HCT116 (cell line): Measurements from ENCODE around the gene LY9. TPM values are rescaled to one million over a fixed set of nuclear protein-coding genes. Genes with fewer than 3 reads are reported as not detected.

Experiments
- ATAC-seq: fragments of 200-7000 bp; cut with Tn5 transposase; 2 replicates; pipeline ENCODE4 v1.9.1; 2020; ENCODE audit warnings: mild to moderate bottlenecking, moderate library complexity
- BruUV-seq: library from RNA; stranded (reverse); fragments of 400-500 nt; replicated peaks from 2 replicates; lab custom pipeline; 2021; lab: Mats Ljungman, UMichigan
- CTCF ChIA-PET: fragments of 300-600 bp; sonication (Branson Sonifier 250); formaldehyde crosslinking; loops from one replicate; lab custom pipeline; 2021; ENCODE audit warnings: antibody characterized with exemption; lab: Charles Lee
- POLR2A ChIA-PET: fragments of 300-600, 350-600 bp; sonication (Branson Sonifier 250); formaldehyde crosslinking; loops from one replicate; lab custom pipeline; 2021; ENCODE audit warnings: antibody characterized with exemption; lab: Charles Lee
- RAD21 ChIA-PET, 2 experiments: fragments of 300-600 bp; sonication (Branson Sonifier 250); formaldehyde crosslinking; loops; one replicate each; lab custom pipeline; 2023; ENCODE audit warnings: low total read pairs in 2 of 2; ENCODE audit not compliant: uncharacterized antibody in 2 of 2, unreplicated experiment in 2 of 2, low non-redundant PET in 1 of 2; lab: Charles Lee
- DNase-seq: peaks from one replicate; pipeline ENCODE4 v3.0.0-alpha.2; 2010; ENCODE audit warnings: low read depth, low spot score
- H2AFZ ChIP-seq: fragments of 200-600 bp; shearing (Covaris generic), sonication (generic); 2 replicates; pipeline ENCODE4 v1.6.1; 2017; ENCODE audit warnings: low read depth, mixed run types, mixed read lengths, antibody characterized with exemption, low read length; ENCODE audit not compliant: poor library complexity, severe bottlenecking
- H3K27ac ChIP-seq: 2 replicates; pipeline ENCODE4 v1.5.1; 2012; ENCODE audit warnings: low read depth, low read length
- H3K27me3 ChIP-seq: fragments of 200-600 bp; sonication (generic); 2 replicates; pipeline ENCODE4 v1.6.1; 2016; ENCODE audit warnings: mixed run types, low read length, mixed read lengths; ENCODE audit not compliant: insufficient read depth
- H3K36me3 ChIP-seq, 2 experiments: fragments of 200-500 bp in 1 of 2; fragments of 200-600 bp in 1 of 2; sonication (Bioruptor generic) in 1 of 2; sonication (generic) in 1 of 2; 2 replicates each; pipeline versions ENCODE4 v1.5.1 to v1.6.1; 2014 to 2016; ENCODE audit warnings: low read length in 2 of 2, inconsistent platforms in 1 of 2, mixed read lengths in 1 of 2, mixed run types in 1 of 2; ENCODE audit not compliant: insufficient read depth in 2 of 2, control insufficient read depth in 1 of 2
- H3K4me1 ChIP-seq, 2 experiments: fragments of 200-600 bp in 1 of 2; sonication (generic) in 1 of 2; 2 replicates each; pipeline versions ENCODE4 v1.5.1 to v1.6.1; 2012 to 2017; ENCODE audit warnings: low read length in 2 of 2, inconsistent platforms in 1 of 2, mild to moderate bottlenecking in 1 of 2, mixed read lengths in 1 of 2, mixed run types in 1 of 2, moderate library complexity in 1 of 2; ENCODE audit not compliant: insufficient read depth in 2 of 2, control insufficient read depth in 1 of 2
- H3K4me2 ChIP-seq: fragments of 200-600 bp; sonication (generic); 2 replicates; pipeline ENCODE4 v1.6.1; 2017; ENCODE audit warnings: mixed run types, low read length, mixed read lengths
- H3K4me3 ChIP-seq, 2 experiments: fragments of 200-600 bp in 1 of 2; sonication (generic) in 1 of 2; replicated peaks in 1 of 2; 2 replicates each; pipeline ENCODE4 v1.5.1; 2011 to 2016; ENCODE audit warnings: low read length in 2 of 2, control low read depth in 1 of 2, low read depth in 1 of 2, mild to moderate bottlenecking in 1 of 2, mixed read lengths in 1 of 2, mixed run types in 1 of 2
- H3K79me2 ChIP-seq: fragments of 200-600 bp; sonication (generic); 2 replicates; pipeline ENCODE4 v1.6.1; 2017; ENCODE audit warnings: mild to moderate bottlenecking, mixed run types, low read length, moderate library complexity, mixed read lengths; ENCODE audit not compliant: insufficient read depth
- H3K9ac ChIP-seq: fragments of 200-600 bp; sonication (generic); 2 replicates; pipeline ENCODE4 v1.6.1; 2016; ENCODE audit warnings: low read length, mixed read lengths
- H3K9me2 ChIP-seq: fragments of 200-600 bp; sonication (generic), shearing (Covaris generic); 2 replicates; pipeline ENCODE4 v1.6.1; 2017; ENCODE audit warnings: mixed run types, mild to moderate bottlenecking, moderate library complexity; ENCODE audit not compliant: insufficient read depth
- H3K9me3 ChIP-seq, 2 experiments: fragments of 200-500 bp in 1 of 2; fragments of 200-600 bp in 1 of 2; sonication (Bioruptor generic) in 1 of 2; sonication (generic) in 1 of 2; 2 replicates each; pipeline ENCODE4 v1.6.1; 2014 to 2017; ENCODE audit warnings: low read length in 2 of 2, mixed read lengths in 2 of 2, inconsistent platforms in 1 of 2, low read depth in 1 of 2, mild to moderate bottlenecking in 1 of 2, mixed run types in 1 of 2, moderate library complexity in 1 of 2; ENCODE audit not compliant: control insufficient read depth in 1 of 2, insufficient read depth in 1 of 2
- H4K20me1 ChIP-seq: fragments of 200-600 bp; sonication (generic), shearing (Covaris generic); 2 replicates; pipeline ENCODE4 v1.6.1; 2017; ENCODE audit warnings: mixed run types, mild to moderate bottlenecking, moderate library complexity; ENCODE audit not compliant: insufficient read depth
- CEBPB ChIP-seq: IDR thresholded peaks from 2 replicates; pipeline ENCODE4 v1.6.1; 2012; ENCODE audit warnings: low read depth
- EZH2 ChIP-seq: fragments of 200-600 bp; sonication (generic); IDR thresholded peaks from 2 replicates; pipeline ENCODE4 v1.6.1; 2017; ENCODE audit warnings: antibody characterized with exemption, mixed run types
- EZH2phosphoT487 ChIP-seq: fragments of 200-600 bp; IDR thresholded peaks from 2 replicates; pipeline ENCODE4 v1.6.1; 2018; ENCODE audit warnings: antibody characterized with exemption, borderline replicate concordance
- JUND ChIP-seq: IDR thresholded peaks from 2 replicates; pipeline ENCODE4 v1.6.1; 2012
- POLR2AphosphoS5 ChIP-seq: IDR thresholded peaks from 2 replicates; pipeline ENCODE4 v1.6.1; 2011; ENCODE audit warnings: mild to moderate bottlenecking, low read depth, low read length, moderate library complexity
- REST ChIP-seq: IDR thresholded peaks from 2 replicates; pipeline ENCODE4 v1.6.1; 2012; ENCODE audit warnings: low read depth
- SIN3A ChIP-seq: IDR thresholded peaks from 2 replicates; pipeline ENCODE4 v1.6.1; 2012; ENCODE audit warnings: low read depth
- SP1 ChIP-seq: IDR thresholded peaks from 2 replicates; pipeline ENCODE4 v1.6.1; 2012; ENCODE audit warnings: low read depth
- YY1 ChIP-seq: IDR thresholded peaks from 2 replicates; pipeline ENCODE4 v1.6.1; 2011; ENCODE audit warnings: low read length, low read depth, moderate library complexity, mild to moderate bottlenecking; ENCODE audit not compliant: insufficient replicate concordance; ENCODE audit errors: extremely low read depth
- ZFX ChIP-seq: fragments of 450-650 bp; IDR thresholded peaks from 2 replicates; pipeline ENCODE4 v1.6.1; 2017
- ZNF274 ChIP-seq: fragments of 200-500 bp; sonication (Bioruptor generic); IDR thresholded peaks from 2 replicates; pipeline ENCODE4 v1.6.1; 2014; ENCODE audit warnings: mild to moderate bottlenecking, low read depth, low read length, inconsistent platforms
- intact Hi-C: fragments of 100-400 bp; cut with micrococcal nuclease; formaldehyde crosslinking; loops from 2 replicates; pipeline ENCODE4 v1.10.0; 2022
- total RNA-seq: library from RNA; stranded (reverse); gene quantifications from one replicate; pipeline ENCODE4 v1.2.1, GENCODE V29; 2021; ENCODE audit not compliant: unreplicated experiment
- TF ChIP-seq, protein P1 (sequence below): IDR thresholded peaks from 2 replicates; pipeline ENCODE4 v1.6.1; 2012

LY9 gene
- total RNA-seq, 1 experiment from 2014 or later: 0.22 TPM

GRCh38 chr1:160789051-160789701 is 6.8 kb upstream of the LY9 start:
- Histone ChIP-seq H3K27me3 (no peaks in the 10 kb centered on the region), H2AFZ (no peak overlapping the region), H3K4me3 (no peak overlapping the region)
- RAD21 ChIA-PET: no interaction called here
- TF ChIP-seq ZFX: no peak
- no peak for TF ChIP-seq SP1
- TF ChIP-seq REST: no peak
- TF ChIP-seq, protein P1, sequence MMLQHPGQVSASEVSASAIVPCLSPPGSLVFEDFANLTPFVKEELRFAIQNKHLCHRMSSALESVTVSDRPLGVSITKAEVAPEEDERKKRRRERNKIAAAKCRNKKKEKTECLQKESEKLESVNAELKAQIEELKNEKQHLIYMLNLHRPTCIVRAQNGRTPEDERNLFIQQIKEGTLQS: no peak
- TF ChIP-seq POLR2AphosphoS5: no peak
- no peak for TF ChIP-seq EZH2phosphoT487
- TF ChIP-seq YY1: no peak
- no peak for TF ChIP-seq JUND
- TF ChIP-seq SIN3A: no peak
- TF ChIP-seq ZNF274: no peak
- no peak for TF ChIP-seq EZH2
- no peak for TF ChIP-seq CEBPB
- TF ChIP-seq, all 23 proteins: peak for 0
- ChIA-PET CTCF (no interaction called here), POLR2A (no interaction called here)
- Histone ChIP-seq H3K9me2 (no peaks in the 10 kb centered on the region), H3K4me1 (no peaks in the 10 kb centered on the region), H3K36me3 (no peaks in the 10 kb centered on the region), H4K20me1 (no peaks in the 10 kb centered on the region), H3K27ac (no peak overlapping the region), H3K9ac (no peak overlapping the region), H3K4me2 (no peak overlapping the region), H3K79me2 (no peaks in the 10 kb centered on the region), H3K9me3 (no peaks in the 10 kb centered on the region)
- no peak for ATAC-seq
- DNase-seq: no peak
- intact Hi-C loops: no loop called here
- no TSS peak for BruUV-seq
